ENCODE measurements around the gene MYO18A. TPM values are rescaled to one million over a fixed set of nuclear protein-coding genes. Genes with fewer than 3 reads are reported as not detected.

The MYO18A gene
- total and polyA plus RNA-seq, 7 experiments from 2014 or later = 10.2 to 144 (median 95.3) TPM

- Mint-ChIP-seq H3K36me3 (no peaks in the 10 kb centered on the region), H3K4me1 (peaks cover 0 to 9% (median 0%) of the 10 kb centered on the region in 7 donors), H3K27ac (peak overlapping the region in 3 of 9 donors; percentile 36 to 72 (median 63)), H3K9me3 (no peaks in the 10 kb centered on the region), H3K27me3 (no peaks in the 10 kb centered on the region), H3K4me3 (no peak overlapping the region)
- ATAC-seq (no peak), DNase-seq (no peak)
- H3K4me3 ChIP-seq (ENCODE audit: low read length) = no peak overlapping the region
- H3K27ac ChIP-seq (ENCODE audit: low read depth, low read length) = no peak overlapping the region
- no peaks in the 10 kb centered on the region for H3K4me1 ChIP-seq (ENCODE audit: control insufficient read depth in 2 of 2, insufficient read depth in 2 of 2, low read length in 2 of 2)
- ChIA-PET POLR2A (no interaction called here), CTCF (no interaction called here)
- H3K9me3 ChIP-seq (ENCODE audit: control insufficient read depth in 2 of 3, low read length in 3 of 3) = no peaks in the 10 kb centered on the region
- H3K36me3 ChIP-seq (ENCODE audit: control insufficient read depth in 2 of 3, insufficient read depth in 3 of 3, low read length in 3 of 3) = peaks cover 0 to 12% (median 0%) of the 10 kb centered on the region in 3 experiments
- H3K27me3 ChIP-seq (ENCODE audit: control insufficient read depth in 2 of 2, insufficient read depth in 2 of 2, low read length in 2 of 2) = no peaks in the 10 kb centered on the region
- intact Hi-C loops (cut with micrococcal nuclease) = no loop called here
These were observed 107.2 kb downstream of the MYO18A start for GRCh38 chr17:29073045-29073444.

GRCh38 chr17:29071303-29071702 is 108.9 kb downstream of the MYO18A start:
- H3K4me3 Mint-ChIP-seq = no peak overlapping the region
- no peak overlapping the region for H3K27ac ChIP-seq (ENCODE audit: low read depth, low read length)
- no peaks in the 10 kb centered on the region for H3K9me3 Mint-ChIP-seq
- no peaks in the 10 kb centered on the region for H3K9me3 ChIP-seq (ENCODE audit: control insufficient read depth in 2 of 3, low read length in 3 of 3)
- H3K4me1 Mint-ChIP-seq = peaks cover 0 to 9% (median 0%) of the 10 kb centered on the region in 7 donors
- DNase-seq (no peak), ATAC-seq (no peak)
- POLR2A ChIA-PET = no interaction called here
- peaks cover 0 to 5% (median 0%) of the 10 kb centered on the region in 3 experiments for H3K36me3 ChIP-seq (ENCODE audit: control insufficient read depth in 2 of 3, insufficient read depth in 3 of 3, low read length in 3 of 3)
- intact Hi-C loops (cut with micrococcal nuclease) = no loop called here
- peaks cover 0 to 3% (median 0%) of the 10 kb centered on the region in 5 donors for H3K27me3 Mint-ChIP-seq
- H3K27ac Mint-ChIP-seq = no peak overlapping the region
- no peak overlapping the region for H3K4me3 ChIP-seq (ENCODE audit: low read length)
- H3K4me1 ChIP-seq (ENCODE audit: control insufficient read depth in 2 of 2, insufficient read depth in 2 of 2, low read length in 2 of 2) = no peaks in the 10 kb centered on the region
- CTCF ChIA-PET = no interaction called here
- no peaks in the 10 kb centered on the region for H3K27me3 ChIP-seq (ENCODE audit: control insufficient read depth in 2 of 2, insufficient read depth in 2 of 2, low read length in 2 of 2)
- H3K36me3 Mint-ChIP-seq = no peaks in the 10 kb centered on the region

- H3K9me3 Mint-ChIP-seq = no peaks in the 10 kb centered on the region
- H3K9me3 ChIP-seq (ENCODE audit: control insufficient read depth in 2 of 3, low read length in 3 of 3) = no peaks in the 10 kb centered on the region
- peaks cover 0 to 5% (median 0%) of the 10 kb centered on the region in 3 experiments for H3K36me3 ChIP-seq (ENCODE audit: control insufficient read depth in 2 of 3, insufficient read depth in 3 of 3, low read length in 3 of 3)
- H3K36me3 Mint-ChIP-seq = no peaks in the 10 kb centered on the region
- DNase-seq = no peak
- no peak overlapping the region for H3K27ac Mint-ChIP-seq
- H3K27me3 Mint-ChIP-seq = peaks cover 0 to 3% (median 0%) of the 10 kb centered on the region in 5 donors
- H3K4me1 ChIP-seq (ENCODE audit: control insufficient read depth in 2 of 2, insufficient read depth in 2 of 2, low read length in 2 of 2) = no peaks in the 10 kb centered on the region
- H3K27ac ChIP-seq (ENCODE audit: low read depth, low read length) = no peak overlapping the region
- POLR2A ChIA-PET = no interaction called here
- peaks cover 0 to 9% (median 0%) of the 10 kb centered on the region in 7 donors for H3K4me1 Mint-ChIP-seq
- CTCF ChIA-PET = no interaction called here
- intact Hi-C loops (cut with micrococcal nuclease) = no loop called here
- no peak overlapping the region for H3K4me3 Mint-ChIP-seq
- no peak for ATAC-seq
- H3K4me3 ChIP-seq (ENCODE audit: low read length) = no peak overlapping the region
- H3K27me3 ChIP-seq (ENCODE audit: control insufficient read depth in 2 of 2, insufficient read depth in 2 of 2, low read length in 2 of 2) = no peaks in the 10 kb centered on the region
These were observed 109.4 kb downstream of the MYO18A start for GRCh38 chr17:29070781-29071180.

GRCh38 chr17:29070308-29070707 is 109.9 kb downstream of the MYO18A start:
- no peak overlapping the region for H3K4me3 ChIP-seq (ENCODE audit: low read length)
- Mint-ChIP-seq H3K36me3 (no peaks in the 10 kb centered on the region), H3K4me1 (peaks cover 0 to 6% (median 0%) of the 10 kb centered on the region in 7 donors), H3K27me3 (peaks cover 0 to 3% (median 0%) of the 10 kb centered on the region in 5 donors), H3K9me3 (no peaks in the 10 kb centered on the region), H3K27ac (peak overlapping the region in 1 of 9 donors; percentile 57), H3K4me3 (no peak overlapping the region)
- H3K27me3 ChIP-seq (ENCODE audit: control insufficient read depth in 2 of 2, insufficient read depth in 2 of 2, low read length in 2 of 2) = no peaks in the 10 kb centered on the region
- peaks cover 0 to 5% (median 0%) of the 10 kb centered on the region in 3 experiments for H3K36me3 ChIP-seq (ENCODE audit: control insufficient read depth in 2 of 3, insufficient read depth in 3 of 3, low read length in 3 of 3)
- ChIA-PET POLR2A (no interaction called here), CTCF (no interaction called here)
- ATAC-seq = no peak
- no peak for DNase-seq
- H3K4me1 ChIP-seq (ENCODE audit: control insufficient read depth in 2 of 2, insufficient read depth in 2 of 2, low read length in 2 of 2) = no peaks in the 10 kb centered on the region
- H3K27ac ChIP-seq (ENCODE audit: low read depth, low read length) = no peak overlapping the region
- H3K9me3 ChIP-seq (ENCODE audit: control insufficient read depth in 2 of 3, low read length in 3 of 3) = no peaks in the 10 kb centered on the region
- intact Hi-C loops (cut with micrococcal nuclease) = no loop called here

GRCh38 chr17:29069526-29070041 is 110.6 kb downstream of the MYO18A start:
- Mint-ChIP-seq H3K4me3 (no peak overlapping the region), H3K36me3 (no peaks in the 10 kb centered on the region), H3K27me3 (peaks cover 0 to 3% (median 0%) of the 10 kb centered on the region in 5 donors), H3K9me3 (peaks cover 0 to under 1% (median 0%) of the 10 kb centered on the region in 11 donors), H3K4me1 (peaks cover 0 to 6% (median 0%) of the 10 kb centered on the region in 7 donors), H3K27ac (no peak overlapping the region)
- Histone ChIP-seq H3K4me3 (ENCODE audit: low read length) (no peak overlapping the region), H3K27ac (ENCODE audit: low read depth, low read length) (no peak overlapping the region), H3K27me3 (ENCODE audit: control insufficient read depth in 2 of 2, insufficient read depth in 2 of 2, low read length in 2 of 2) (no peaks in the 10 kb centered on the region), H3K9me3 (ENCODE audit: control insufficient read depth in 2 of 3, low read length in 3 of 3) (no peaks in the 10 kb centered on the region), H3K4me1 (ENCODE audit: control insufficient read depth in 2 of 2, insufficient read depth in 2 of 2, low read length in 2 of 2) (no peaks in the 10 kb centered on the region), H3K36me3 (ENCODE audit: control insufficient read depth in 2 of 3, insufficient read depth in 3 of 3, low read length in 3 of 3) (peaks cover 0 to 5% (median 0%) of the 10 kb centered on the region in 3 experiments)
- intact Hi-C loops (cut with micrococcal nuclease) = no loop called here
- ChIA-PET POLR2A (no interaction called here), CTCF (no interaction called here)
- ATAC-seq (no peak), DNase-seq (no peak)

GRCh38 chr17:29068818-29069217 is 111.4 kb downstream of the MYO18A start:
- no peak for DNase-seq
- no peak for ATAC-seq
- H3K4me3 ChIP-seq (ENCODE audit: low read length) = no peak overlapping the region
- H3K27me3 ChIP-seq (ENCODE audit: control insufficient read depth in 2 of 2, insufficient read depth in 2 of 2, low read length in 2 of 2) = no peaks in the 10 kb centered on the region
- no peaks in the 10 kb centered on the region for H3K4me1 ChIP-seq (ENCODE audit: control insufficient read depth in 2 of 2, insufficient read depth in 2 of 2, low read length in 2 of 2)
- H3K9me3 ChIP-seq (ENCODE audit: control insufficient read depth in 2 of 3, low read length in 3 of 3) = no peaks in the 10 kb centered on the region
- ChIA-PET POLR2A (no interaction called here), CTCF (interaction anchor here (0.6 to 1.3 kb wide), 3 partner anchors 9 to 188 kb away, joined by 3 to 4 read pairs (median 3); no protein-coding TSS in a partner anchor)
- H3K36me3 ChIP-seq (ENCODE audit: control insufficient read depth in 2 of 3, insufficient read depth in 3 of 3, low read length in 3 of 3) = no peaks in the 10 kb centered on the region
- intact Hi-C loops (cut with micrococcal nuclease) = no loop called here
- peaks cover 0 to 2% (median 0%) of the 10 kb centered on the region in 11 donors for H3K9me3 Mint-ChIP-seq
- no peaks in the 10 kb centered on the region for H3K36me3 Mint-ChIP-seq
- H3K4me1 Mint-ChIP-seq = peaks cover 0 to 6% (median 0%) of the 10 kb centered on the region in 7 donors
- H3K27me3 Mint-ChIP-seq = peaks cover 0 to 3% (median 0%) of the 10 kb centered on the region in 5 donors
- no peak overlapping the region for H3K4me3 Mint-ChIP-seq
- H3K27ac Mint-ChIP-seq = no peak overlapping the region
- H3K27ac ChIP-seq (ENCODE audit: low read depth, low read length) = no peak overlapping the region

GRCh38 chr17:29066606-29067005 is 113.6 kb downstream of the MYO18A start:
- Histone ChIP-seq H3K27ac (ENCODE audit: low read depth, low read length) (no peak overlapping the region), H3K4me1 (ENCODE audit: control insufficient read depth in 2 of 2, insufficient read depth in 2 of 2, low read length in 2 of 2) (no peaks in the 10 kb centered on the region), H3K9me3 (ENCODE audit: control insufficient read depth in 2 of 3, low read length in 3 of 3) (no peaks in the 10 kb centered on the region), H3K27me3 (ENCODE audit: control insufficient read depth in 2 of 2, insufficient read depth in 2 of 2, low read length in 2 of 2) (no peaks in the 10 kb centered on the region), H3K4me3 (ENCODE audit: low read length) (no peak overlapping the region), H3K36me3 (ENCODE audit: control insufficient read depth in 2 of 3, insufficient read depth in 3 of 3, low read length in 3 of 3) (no peaks in the 10 kb centered on the region)
- ChIA-PET POLR2A (no interaction called here), CTCF (no interaction called here)
- no peak for DNase-seq
- ATAC-seq = no peak
- peaks cover 0 to 6% (median 0%) of the 10 kb centered on the region in 5 donors for H3K27me3 Mint-ChIP-seq
- H3K36me3 Mint-ChIP-seq = peaks cover 0 to under 1% (median 0%) of the 10 kb centered on the region in 5 donors
- no peak overlapping the region for H3K4me3 Mint-ChIP-seq
- intact Hi-C loops (cut with micrococcal nuclease) = no loop called here
- H3K9me3 Mint-ChIP-seq = peaks cover 0 to 2% (median 0%) of the 10 kb centered on the region in 11 donors
- H3K27ac Mint-ChIP-seq = no peak overlapping the region
- H3K4me1 Mint-ChIP-seq = peaks cover 0 to under 1% (median 0%) of the 10 kb centered on the region in 7 donors
